GM18520 (cell line): Measurements from ENCODE around the gene C11orf68.

Experiments
- ATAC-seq: cut with Tn5 transposase; IDR thresholded peaks from one replicate; pipeline ENCODE4 v1.9.1; 2021; ENCODE audit not compliant: unreplicated experiment

C11orf68 gene

DNA sequence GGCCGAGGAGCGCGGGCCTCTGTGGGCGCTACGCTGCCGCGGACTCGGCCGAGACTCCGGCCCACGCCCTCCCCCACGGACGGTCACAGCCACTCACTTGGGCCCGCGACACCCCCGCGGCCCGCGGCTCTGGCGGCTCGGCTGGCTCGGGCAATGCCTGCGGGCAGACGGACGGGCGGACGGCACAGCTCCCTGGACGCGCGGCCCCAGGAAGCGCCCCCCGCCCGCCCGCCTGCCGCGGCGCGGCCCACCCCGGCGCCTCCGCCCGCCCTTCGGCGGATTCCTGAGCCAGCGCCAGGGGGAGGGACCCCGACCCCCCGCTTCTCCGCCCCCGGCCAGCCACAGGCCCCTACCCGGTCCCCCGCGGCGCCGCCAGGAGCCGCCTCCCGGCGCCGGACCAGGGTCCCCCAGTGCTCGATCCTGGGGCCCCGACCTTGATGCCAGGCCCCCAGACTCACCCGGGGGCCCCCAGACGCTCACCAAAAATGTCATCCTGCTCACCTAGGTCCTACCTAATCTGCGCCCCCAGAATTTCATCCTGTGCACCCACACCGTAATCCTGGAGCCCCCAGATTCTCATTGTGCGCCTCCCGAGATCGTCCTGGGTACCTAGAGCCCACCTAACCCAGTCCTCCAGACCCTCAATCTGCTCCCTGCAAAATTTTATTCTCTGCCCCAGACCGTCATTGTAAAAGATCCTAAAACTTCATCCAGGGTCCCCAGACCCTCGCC, 46.1 kb downstream of the C11orf68 start, which contains the start of gene EFEMP2:
TSS of gene EFEMP2 (minus strand) at position 215 of the 732 bp plus-strand sequence. CDS start 446 bp downstream, outside the sequence.
- no peak for ATAC-seq

DNA sequence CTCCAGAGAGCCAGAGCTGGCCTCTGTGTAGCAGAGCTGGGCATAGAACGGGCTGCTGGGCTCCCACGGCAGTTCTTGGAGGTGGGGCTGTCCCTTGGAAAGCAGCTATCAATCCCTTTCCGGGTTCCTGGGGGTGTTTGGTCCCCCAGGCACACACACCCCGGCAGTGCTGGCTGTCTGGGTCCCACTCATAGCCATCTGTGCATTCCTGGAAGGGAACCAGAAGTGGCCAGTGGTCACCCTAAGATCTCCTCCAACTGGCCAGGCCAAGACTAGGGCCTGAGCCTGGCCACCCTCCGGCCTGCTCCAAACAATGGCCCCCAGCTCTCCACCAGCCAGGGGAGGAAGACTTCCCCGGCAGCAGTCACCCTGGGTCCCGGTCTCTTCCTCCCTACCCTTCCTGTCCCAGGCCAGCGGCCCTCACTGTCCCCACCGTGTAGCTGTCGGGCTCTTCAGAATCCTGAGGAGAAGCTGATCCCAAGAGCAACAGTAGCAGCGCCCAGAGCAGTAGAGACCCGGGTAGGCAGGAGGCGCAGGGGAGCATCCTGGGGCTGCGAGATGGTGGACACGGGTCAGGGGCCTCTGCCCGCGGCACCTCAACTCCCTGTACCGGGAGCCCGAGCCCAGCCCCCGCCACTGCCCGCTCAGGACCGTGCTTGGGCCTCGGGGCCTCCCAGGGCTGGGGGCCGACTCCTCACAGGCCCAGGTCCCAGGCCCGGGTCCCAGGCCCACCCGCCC, 46.9 kb downstream of the C11orf68 start:
- no peak for ATAC-seq

DNA sequence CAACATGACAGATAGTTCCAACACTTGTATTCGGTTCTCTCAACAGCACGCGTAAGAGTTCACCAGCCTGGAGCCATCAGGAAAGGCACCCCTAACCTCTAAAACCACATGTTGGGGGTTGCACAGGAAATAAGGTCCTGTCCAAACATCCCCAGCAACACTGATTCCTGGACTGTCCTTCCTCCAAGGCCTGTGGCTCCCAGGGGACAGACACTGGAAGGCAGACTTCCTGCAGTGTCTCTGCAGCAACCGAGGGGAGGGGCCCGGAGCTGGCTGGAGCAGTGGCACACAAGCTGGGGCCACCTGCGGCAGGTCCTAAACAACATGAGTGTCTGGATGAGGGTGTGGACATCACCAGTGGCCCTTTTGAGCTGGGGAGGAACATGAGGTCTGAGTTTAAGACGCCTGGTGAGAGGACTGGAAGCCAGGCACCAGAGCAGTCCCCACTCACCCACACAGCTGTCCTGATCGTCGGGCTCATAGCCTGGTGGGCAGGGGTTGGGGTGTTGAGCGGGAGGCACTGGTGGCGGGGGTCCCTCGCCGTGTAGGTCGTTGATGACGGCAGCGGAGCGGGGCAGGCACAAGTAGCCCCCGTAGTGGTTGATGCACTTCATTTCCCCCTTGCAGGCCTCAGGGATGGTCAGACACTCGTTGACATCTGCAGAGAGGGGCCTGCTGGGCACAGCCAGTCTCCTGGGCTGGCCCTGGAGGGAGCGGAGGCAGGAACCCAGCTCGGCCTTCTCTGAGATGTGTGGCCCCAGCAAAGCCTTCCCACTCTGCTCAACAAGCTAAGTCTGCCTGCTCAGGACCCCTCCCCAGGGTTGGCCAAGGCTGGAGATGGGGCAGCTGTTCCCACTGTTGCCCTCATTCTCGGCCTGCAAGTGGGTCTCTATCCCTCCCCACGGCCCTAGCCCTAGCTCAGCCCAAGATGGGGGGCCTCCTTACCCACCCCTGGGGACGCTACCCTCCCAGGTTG, 47.9 kb downstream of the C11orf68 start:
- ATAC-seq = no peak

DNA sequence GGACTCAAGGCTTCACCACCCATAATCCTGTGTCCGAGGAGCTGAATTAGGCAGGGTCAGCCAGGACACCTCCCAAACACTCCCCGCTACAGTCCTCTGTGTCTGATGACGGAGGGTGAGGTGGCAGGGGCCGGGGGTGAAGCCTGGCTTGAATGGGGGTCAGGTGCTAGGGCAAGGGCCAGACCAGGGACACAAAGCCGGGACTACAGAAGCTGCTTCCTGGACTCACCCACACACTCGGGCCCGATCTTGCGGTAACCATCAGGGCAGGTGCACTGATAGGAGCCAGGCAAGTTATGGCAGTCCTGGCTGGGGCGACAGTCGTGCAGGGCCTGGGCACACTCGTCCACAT, 48.6 kb downstream of the C11orf68 start:
- ATAC-seq = no peak

DNA sequence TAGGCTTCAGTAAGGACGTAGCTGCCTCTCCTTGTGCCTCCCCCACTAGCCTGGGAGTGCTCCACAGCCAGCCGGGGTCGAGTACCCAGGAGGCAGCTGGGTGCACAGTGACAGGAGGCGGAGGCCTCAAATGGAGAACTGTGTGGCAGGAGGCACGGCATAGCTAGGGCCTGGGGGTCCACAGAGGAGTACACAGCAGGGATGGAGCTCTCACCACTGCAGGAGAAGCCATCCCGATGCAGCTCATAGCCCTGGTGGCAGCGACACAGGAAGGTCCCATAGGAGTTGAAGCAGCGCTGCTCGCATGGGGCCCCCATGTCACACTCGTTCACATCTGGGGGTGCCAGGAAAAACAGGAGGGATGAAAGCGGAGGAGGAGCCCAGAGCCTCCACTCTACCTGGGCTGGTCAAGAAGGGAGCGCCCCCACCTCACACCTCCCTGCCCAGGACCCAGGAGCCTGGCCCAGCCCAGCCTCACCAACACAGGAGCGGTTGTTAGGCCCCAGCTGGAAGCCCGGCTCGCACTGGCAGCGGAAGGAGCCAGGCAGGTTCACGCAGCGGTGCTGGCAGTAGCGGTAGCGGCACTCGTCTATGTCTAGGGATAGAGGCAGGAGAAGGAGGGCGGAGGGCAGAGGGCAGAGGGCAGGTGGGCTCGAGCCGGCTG, 49.1 kb downstream of the C11orf68 start:
- ATAC-seq = no peak

DNA sequence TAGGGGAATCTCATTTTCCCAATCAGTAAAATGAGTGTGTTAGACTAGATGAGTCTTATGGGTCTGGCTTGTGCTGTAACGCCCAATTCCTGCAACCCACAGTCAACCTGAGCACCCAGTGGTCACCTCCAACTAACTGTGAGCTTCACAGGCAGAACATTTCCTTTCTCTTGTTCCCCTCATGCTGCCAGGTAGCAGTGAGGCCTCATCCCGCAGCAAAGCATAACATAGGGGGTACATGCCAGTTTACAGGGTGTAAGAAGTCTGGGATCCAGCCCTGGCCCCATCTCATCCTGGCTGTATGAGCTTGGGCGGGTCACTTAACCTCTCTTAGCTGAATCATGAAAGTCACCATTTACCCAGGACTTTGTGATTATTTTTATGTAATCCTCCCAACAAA, 50.0 kb downstream of the C11orf68 start:
- no peak for ATAC-seq

DNA sequence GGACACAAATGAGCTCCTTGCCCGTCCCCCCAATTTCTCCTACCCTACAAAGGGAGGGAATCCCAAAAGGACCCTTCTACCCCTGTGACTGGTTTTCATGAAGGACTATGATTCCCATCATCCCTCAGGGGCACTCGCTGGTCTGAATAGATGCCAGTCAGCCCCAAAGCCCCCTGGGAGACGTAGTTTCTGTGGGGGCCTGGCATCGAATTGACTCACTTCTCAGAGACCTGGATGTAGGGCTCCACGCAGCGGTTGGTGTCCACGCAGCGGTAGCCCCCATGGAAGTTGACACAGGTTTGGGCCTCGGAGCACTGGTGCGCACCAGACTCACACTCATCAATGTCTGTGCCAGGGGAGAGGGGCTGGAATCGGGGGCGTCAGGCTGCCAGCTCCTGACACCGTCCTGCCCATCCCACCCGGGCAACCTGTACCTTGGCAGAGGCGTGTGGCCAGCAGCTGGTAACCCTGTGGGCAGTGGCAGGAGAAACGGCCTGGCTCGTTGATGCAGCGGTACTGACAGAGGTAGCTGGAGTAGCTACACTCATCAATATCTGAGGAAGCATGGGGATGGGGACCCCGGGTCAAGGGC, 50.7 kb downstream of the C11orf68 start:
- ATAC-seq = no peak

DNA sequence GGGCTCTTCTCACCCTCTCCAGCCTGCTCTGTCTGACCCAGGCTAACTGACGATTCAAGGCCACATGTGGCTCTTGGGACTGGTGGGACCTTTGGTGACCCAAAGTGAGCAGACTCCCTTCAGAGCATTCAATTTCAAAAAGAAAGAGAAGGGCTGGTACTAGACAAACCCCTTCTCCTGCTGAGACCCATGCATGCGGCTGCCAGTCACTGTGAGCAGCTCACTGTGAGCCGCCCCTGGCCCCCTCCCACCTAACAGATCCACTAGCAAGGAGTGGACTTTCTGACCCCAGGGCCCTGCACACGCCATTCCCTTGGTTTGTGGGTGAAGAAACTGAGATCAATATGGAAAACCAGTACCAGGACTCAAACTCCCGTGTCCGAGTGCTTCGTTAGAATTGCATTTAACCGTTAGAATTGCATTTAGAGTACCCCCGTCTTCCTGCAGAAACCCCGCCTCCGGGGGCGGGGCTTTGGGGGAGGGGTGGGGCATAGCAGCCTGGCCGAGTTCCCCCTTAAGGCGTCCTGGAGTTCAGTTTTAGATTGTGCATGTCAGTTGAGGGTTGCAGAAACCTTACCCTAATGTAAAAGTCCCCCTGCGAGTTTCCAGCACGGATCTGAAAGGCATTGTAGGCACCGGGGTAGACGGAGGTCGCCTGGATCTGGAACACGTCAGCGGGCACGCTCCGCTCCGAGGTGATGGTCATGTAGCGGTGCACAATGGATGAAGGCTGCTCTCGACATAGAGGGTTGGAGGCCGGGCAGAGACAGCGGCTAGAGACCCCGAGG, 51.4 kb downstream of the C11orf68 start:
- no peak for ATAC-seq
